ENCODE results near the gene LCE1F.

The LCE1F gene

GRCh38 chr1:152774875-152775274 lies at the start of gene LCE1F:
Gene LCE1F, plus strand, starts transcription at chr1:152775140. Its CDS starts 1,232 bp downstream, at chr1:152776372.
- Histone ChIP-seq H3K36me3 (ENCODE audit: insufficient read depth, low read length) (no peaks in the 10 kb centered on the region), H3K9me3 (ENCODE audit: low read length) (no peaks in the 10 kb centered on the region), H3K4me3 (ENCODE audit: low read length) (no peak within 1 kb of the TSS), H3K27me3 (ENCODE audit: insufficient read depth, low read length) (peaks cover 3% of the 10 kb centered on the region), H2AFZ (ENCODE audit: low read depth, low read length) (no peak within 1 kb of the TSS), H3K4me1 (ENCODE audit: insufficient read depth, low read length) (no peaks in the 10 kb centered on the region)

- no peaks in the 10 kb centered on the region for H3K9me3 ChIP-seq (ENCODE audit: low read length)
- no peaks in the 10 kb centered on the region for H3K36me3 ChIP-seq (ENCODE audit: insufficient read depth, low read length)
- H3K27me3 ChIP-seq (ENCODE audit: insufficient read depth, low read length), result no peaks in the 10 kb centered on the region
- H2AFZ ChIP-seq (ENCODE audit: low read depth, low read length), result no peak overlapping the region
- H3K4me1 ChIP-seq (ENCODE audit: insufficient read depth, low read length), result no peaks in the 10 kb centered on the region
- no peak overlapping the region for H3K4me3 ChIP-seq (ENCODE audit: low read length)
These were observed 49.7 kb upstream of the LCE1F start for GRCh38 chr1:152725261-152725660.

- no peaks in the 10 kb centered on the region for H3K36me3 ChIP-seq (ENCODE audit: insufficient read depth, low read length)
- H2AFZ ChIP-seq (ENCODE audit: low read depth, low read length), result no peak overlapping the region
- no peaks in the 10 kb centered on the region for H3K27me3 ChIP-seq (ENCODE audit: insufficient read depth, low read length)
- H3K9me3 ChIP-seq (ENCODE audit: low read length), result no peaks in the 10 kb centered on the region
- H3K4me1 ChIP-seq (ENCODE audit: insufficient read depth, low read length), result no peaks in the 10 kb centered on the region
- H3K4me3 ChIP-seq (ENCODE audit: low read length), result no peak overlapping the region
These were observed 46.0 kb upstream of the LCE1F start for GRCh38 chr1:152728986-152729385.

- H3K9me3 ChIP-seq (ENCODE audit: low read length), result no peaks in the 10 kb centered on the region
- no peaks in the 10 kb centered on the region for H3K4me1 ChIP-seq (ENCODE audit: insufficient read depth, low read length)
- H3K4me3 ChIP-seq (ENCODE audit: low read length), result no peak overlapping the region
- H3K36me3 ChIP-seq (ENCODE audit: insufficient read depth, low read length), result no peaks in the 10 kb centered on the region
- H2AFZ ChIP-seq (ENCODE audit: low read depth, low read length), result no peak overlapping the region
- H3K27me3 ChIP-seq (ENCODE audit: insufficient read depth, low read length), result no peaks in the 10 kb centered on the region
These were observed 39.3 kb upstream of the LCE1F start for GRCh38 chr1:152735648-152736047.

- Histone ChIP-seq H3K4me3 (ENCODE audit: low read length) (no peak overlapping the region), H3K4me1 (ENCODE audit: insufficient read depth, low read length) (no peaks in the 10 kb centered on the region), H3K27me3 (ENCODE audit: insufficient read depth, low read length) (no peaks in the 10 kb centered on the region), H2AFZ (ENCODE audit: low read depth, low read length) (no peak overlapping the region), H3K36me3 (ENCODE audit: insufficient read depth, low read length) (no peaks in the 10 kb centered on the region), H3K9me3 (ENCODE audit: low read length) (no peaks in the 10 kb centered on the region)
These were observed 36.9 kb upstream of the LCE1F start for GRCh38 chr1:152737997-152738396.

GRCh38 chr1:152739841-152740240 lies 35.1 kb upstream of the LCE1F start:
- Histone ChIP-seq H2AFZ (ENCODE audit: low read depth, low read length) (no peak overlapping the region), H3K4me3 (ENCODE audit: low read length) (no peak overlapping the region), H3K9me3 (ENCODE audit: low read length) (no peaks in the 10 kb centered on the region), H3K4me1 (ENCODE audit: insufficient read depth, low read length) (no peaks in the 10 kb centered on the region), H3K36me3 (ENCODE audit: insufficient read depth, low read length) (no peaks in the 10 kb centered on the region), H3K27me3 (ENCODE audit: insufficient read depth, low read length) (peaks cover 3% of the 10 kb centered on the region)

- H2AFZ ChIP-seq (ENCODE audit: low read depth, low read length), result no peak overlapping the region
- H3K4me1 ChIP-seq (ENCODE audit: insufficient read depth, low read length), result no peaks in the 10 kb centered on the region
- H3K27me3 ChIP-seq (ENCODE audit: insufficient read depth, low read length), result peaks cover 3% of the 10 kb centered on the region
- no peak overlapping the region for H3K4me3 ChIP-seq (ENCODE audit: low read length)
- no peaks in the 10 kb centered on the region for H3K9me3 ChIP-seq (ENCODE audit: low read length)
- H3K36me3 ChIP-seq (ENCODE audit: insufficient read depth, low read length), result no peaks in the 10 kb centered on the region
These were observed 33.3 kb upstream of the LCE1F start for GRCh38 chr1:152741656-152742055.

GRCh38 chr1:152743371-152744145 lies 31.4 kb upstream of the LCE1F start:
- Histone ChIP-seq H3K4me3 (ENCODE audit: low read length) (no peak overlapping the region), H3K27me3 (ENCODE audit: insufficient read depth, low read length) (peaks cover 3% of the 10 kb centered on the region), H3K36me3 (ENCODE audit: insufficient read depth, low read length) (no peaks in the 10 kb centered on the region), H3K9me3 (ENCODE audit: low read length) (no peaks in the 10 kb centered on the region), H2AFZ (ENCODE audit: low read depth, low read length) (no peak overlapping the region), H3K4me1 (ENCODE audit: insufficient read depth, low read length) (no peaks in the 10 kb centered on the region)

GRCh38 chr1:152745289-152745704 lies 29.6 kb upstream of the LCE1F start:
- H2AFZ ChIP-seq (ENCODE audit: low read depth, low read length), result no peak overlapping the region
- no peaks in the 10 kb centered on the region for H3K36me3 ChIP-seq (ENCODE audit: insufficient read depth, low read length)
- H3K27me3 ChIP-seq (ENCODE audit: insufficient read depth, low read length), result peaks cover 3% of the 10 kb centered on the region
- no peaks in the 10 kb centered on the region for H3K9me3 ChIP-seq (ENCODE audit: low read length)
- H3K4me3 ChIP-seq (ENCODE audit: low read length), result no peak overlapping the region
- no peaks in the 10 kb centered on the region for H3K4me1 ChIP-seq (ENCODE audit: insufficient read depth, low read length)

- Histone ChIP-seq H2AFZ (ENCODE audit: low read depth, low read length) (no peak overlapping the region), H3K27me3 (ENCODE audit: insufficient read depth, low read length) (peaks cover 3% of the 10 kb centered on the region), H3K36me3 (ENCODE audit: insufficient read depth, low read length) (no peaks in the 10 kb centered on the region), H3K4me1 (ENCODE audit: insufficient read depth, low read length) (no peaks in the 10 kb centered on the region), H3K9me3 (ENCODE audit: low read length) (no peaks in the 10 kb centered on the region), H3K4me3 (ENCODE audit: low read length) (no peak overlapping the region)
These were observed 29.0 kb upstream of the LCE1F start for GRCh38 chr1:152745765-152746444.

GRCh38 chr1:152747831-152748230 lies 27.1 kb upstream of the LCE1F start:
- H2AFZ ChIP-seq (ENCODE audit: low read depth, low read length), result no peak overlapping the region
- no peaks in the 10 kb centered on the region for H3K4me1 ChIP-seq (ENCODE audit: insufficient read depth, low read length)
- peaks cover 3% of the 10 kb centered on the region for H3K27me3 ChIP-seq (ENCODE audit: insufficient read depth, low read length)
- H3K4me3 ChIP-seq (ENCODE audit: low read length), result no peak overlapping the region
- no peaks in the 10 kb centered on the region for H3K36me3 ChIP-seq (ENCODE audit: insufficient read depth, low read length)
- H3K9me3 ChIP-seq (ENCODE audit: low read length), result no peaks in the 10 kb centered on the region

- Histone ChIP-seq H3K9me3 (ENCODE audit: low read length) (no peaks in the 10 kb centered on the region), H3K4me3 (ENCODE audit: low read length) (no peak overlapping the region), H2AFZ (ENCODE audit: low read depth, low read length) (no peak overlapping the region), H3K27me3 (ENCODE audit: insufficient read depth, low read length) (no peaks in the 10 kb centered on the region), H3K36me3 (ENCODE audit: insufficient read depth, low read length) (no peaks in the 10 kb centered on the region), H3K4me1 (ENCODE audit: insufficient read depth, low read length) (no peaks in the 10 kb centered on the region)
These were observed 22.7 kb upstream of the LCE1F start for GRCh38 chr1:152752225-152752624.

- Histone ChIP-seq H3K9me3 (ENCODE audit: low read length) (no peaks in the 10 kb centered on the region), H3K4me1 (ENCODE audit: insufficient read depth, low read length) (no peaks in the 10 kb centered on the region), H2AFZ (ENCODE audit: low read depth, low read length) (no peak overlapping the region), H3K27me3 (ENCODE audit: insufficient read depth, low read length) (no peaks in the 10 kb centered on the region), H3K36me3 (ENCODE audit: insufficient read depth, low read length) (no peaks in the 10 kb centered on the region), H3K4me3 (ENCODE audit: low read length) (no peak overlapping the region)
These were observed 21.4 kb upstream of the LCE1F start for GRCh38 chr1:152753586-152753985.
